ENCODE measurements around the gene STK16. TPM values are rescaled to one million over a fixed set of nuclear protein-coding genes. Genes with fewer than 3 reads are reported as not detected.
"Not testable (repeated sequence)": the region's sequence is repeated elsewhere in the genome, so short reads cannot be mapped to it uniquely, and the experiment has no call there.

Gene STK16
- total RNA-seq, 1 experiment from 2014 or later, result 21.6 TPM

- Histone ChIP-seq H3K4me2 (ENCODE audit: insufficient read depth, insufficient read length, low read length) (no peak overlapping the region), H4K8ac (replicated peaks; ENCODE audit: insufficient read length, low read depth, low read length) (no peak overlapping the region), H3K79me2 (ENCODE audit: insufficient read depth, low read length) (no peaks in the 10 kb centered on the region), H3K18ac (ENCODE audit: insufficient read length, low read depth, low read length) (no peak overlapping the region), H3K23me2 (ENCODE audit: insufficient read length, low read depth, low read length, poor library complexity, severe bottlenecking) (no peaks in the 10 kb centered on the region), H2BK120ac (ENCODE audit: low read depth, low read length, poor library complexity, severe bottlenecking) (no peak overlapping the region), H2BK5ac (ENCODE audit: insufficient read length, low read length) (no peak overlapping the region), H4K20me1 (ENCODE audit: control insufficient read depth, insufficient read depth, insufficient read length) (no peaks in the 10 kb centered on the region), H4K5ac (ENCODE audit: insufficient read length, low read depth, low read length) (no peak overlapping the region), H3K56ac (ENCODE audit: insufficient read length, low read depth, low read length) (no peak overlapping the region), H4K91ac (ENCODE audit: insufficient read length, low read depth, low read length) (no peak overlapping the region), H2BK15ac (ENCODE audit: low read depth, low read length) (no peak overlapping the region), H3K27ac (ENCODE audit: insufficient read length, low read depth, low read length) (no peak overlapping the region), H3K4ac (ENCODE audit: low read depth, low read length) (no peak overlapping the region), H3K9me3 (ENCODE audit: control insufficient read depth, low read depth, low read length) (no peaks in the 10 kb centered on the region), H3K14ac (ENCODE audit: insufficient read depth, low read length) (no peak overlapping the region), H3K9ac (ENCODE audit: extremely low read depth, insufficient read length, low read length) (no peak overlapping the region), H3K4me1 (ENCODE audit: insufficient read depth, low read length) (no peaks in the 10 kb centered on the region; the same call in 1 of the 2 replicates), H2AFZ (ENCODE audit: low read length) (no peak overlapping the region), H2AK5ac (ENCODE audit: insufficient read length, low read length) (no peak overlapping the region), H2BK20ac (ENCODE audit: low read depth, low read length, poor library complexity, severe bottlenecking) (no peak overlapping the region), H3K27me3 (ENCODE audit: insufficient read depth, low read length) (no peaks in the 10 kb centered on the region), H2BK12ac (ENCODE audit: insufficient read length, low read depth, low read length) (no peak overlapping the region), H3T11ph (ENCODE audit: low read length) (no peak overlapping the region), H3K23ac (ENCODE audit: insufficient read length, low read depth, low read length) (no peak overlapping the region), H3K79me1 (ENCODE audit: insufficient read depth, low read depth, low read length, poor library complexity, severe bottlenecking) (no peaks in the 10 kb centered on the region)
- peak overlapping the region in 1 of 2 experiments; percentile 4; a peak in 1 of 5 replicates for H3K4me3 Mint-ChIP-seq
- peaks cover 7 to 12% of the 10 kb centered on the region in 2 experiments for H3K4me1 Mint-ChIP-seq
- H3K27me3 Mint-ChIP-seq (ENCODE audit: low read depth), result peaks cover 4% of the 10 kb centered on the region
- H3K36me3 Mint-ChIP-seq (ENCODE audit: insufficient read depth in 1 of 3, low read depth in 3 of 3), result peaks cover 0 to 19% (median 12%) of the 10 kb centered on the region in 3 experiments; a peak in 6 of 7 replicates
- no CpG with 5 or more reads among the region's 12 CpGs for WGBS (ENCODE audit: extremely low coverage, insufficient read length, low lambda C conversion rate)
- H3K27ac Mint-ChIP-seq, result peak overlapping the region; percentile 14 to 89 (median 46); a peak in 3 of 7 replicates
- no peak for TF ChIP-seq CTCF (conservative IDR thresholded peaks at IDR 0.05)
- H3K9me3 Mint-ChIP-seq, result no peaks in the 10 kb centered on the region
- no peak for DNase-seq
These were observed 41.3 kb downstream of the STK16 start for GRCh38 chr2:219286436-219287115.

- not testable (repeated sequence) for H2AK5ac ChIP-seq (ENCODE audit: insufficient read length, low read length); H2BK20ac ChIP-seq (ENCODE audit: low read depth, low read length, poor library complexity, severe bottlenecking); H3K27ac ChIP-seq (ENCODE audit: insufficient read length, low read depth, low read length); H2BK120ac ChIP-seq (ENCODE audit: low read depth, low read length, poor library complexity, severe bottlenecking); H4K20me1 ChIP-seq (ENCODE audit: control insufficient read depth, insufficient read depth, insufficient read length); H3T11ph ChIP-seq (ENCODE audit: low read length); H3K4ac ChIP-seq (ENCODE audit: low read depth, low read length); H3K79me1 ChIP-seq (ENCODE audit: insufficient read depth, low read depth, low read length, poor library complexity, severe bottlenecking); H2BK15ac ChIP-seq (ENCODE audit: low read depth, low read length); H3K4me3 Mint-ChIP-seq; H3K9me3 Mint-ChIP-seq; H2BK12ac ChIP-seq (ENCODE audit: insufficient read length, low read depth, low read length); H3K14ac ChIP-seq (ENCODE audit: insufficient read depth, low read length); H2BK5ac ChIP-seq (ENCODE audit: insufficient read length, low read length); H4K5ac ChIP-seq (ENCODE audit: insufficient read length, low read depth, low read length); H3K23ac ChIP-seq (ENCODE audit: insufficient read length, low read depth, low read length); H3K27ac Mint-ChIP-seq; H3K27me3 Mint-ChIP-seq (ENCODE audit: low read depth); H4K91ac ChIP-seq (ENCODE audit: insufficient read length, low read depth, low read length); H3K56ac ChIP-seq (ENCODE audit: insufficient read length, low read depth, low read length); H3K18ac ChIP-seq (ENCODE audit: insufficient read length, low read depth, low read length); H3K9ac ChIP-seq (ENCODE audit: extremely low read depth, insufficient read length, low read length); H2AFZ ChIP-seq (ENCODE audit: low read length); H3K27me3 ChIP-seq (ENCODE audit: insufficient read depth, low read length); H3K23me2 ChIP-seq (ENCODE audit: insufficient read length, low read depth, low read length, poor library complexity, severe bottlenecking); H3K4me2 ChIP-seq (ENCODE audit: insufficient read depth, insufficient read length, low read length); H3K79me2 ChIP-seq (ENCODE audit: insufficient read depth, low read length); H3K9me3 ChIP-seq (ENCODE audit: control insufficient read depth, low read depth, low read length); DNase-seq; H4K8ac ChIP-seq (replicated peaks; ENCODE audit: insufficient read length, low read depth, low read length); H3K4me1 ChIP-seq (ENCODE audit: insufficient read depth, low read length)
- Mint-ChIP-seq H3K4me1 (peaks cover 7 to 12% of the 10 kb centered on the region in 2 experiments), H3K36me3 (ENCODE audit: insufficient read depth in 1 of 3, low read depth in 3 of 3) (peaks cover 0 to 19% (median 10%) of the 10 kb centered on the region in 3 experiments; a peak in 6 of 7 replicates)
- no CpG with 5 or more reads among the region's 6 CpGs for WGBS (ENCODE audit: extremely low coverage, insufficient read length, low lambda C conversion rate)
These were observed 41.8 kb downstream of the STK16 start for GRCh38 chr2:219287116-219287440.
